ENCODE results near the gene PTPN1.

PTPN1 gene

DNA sequence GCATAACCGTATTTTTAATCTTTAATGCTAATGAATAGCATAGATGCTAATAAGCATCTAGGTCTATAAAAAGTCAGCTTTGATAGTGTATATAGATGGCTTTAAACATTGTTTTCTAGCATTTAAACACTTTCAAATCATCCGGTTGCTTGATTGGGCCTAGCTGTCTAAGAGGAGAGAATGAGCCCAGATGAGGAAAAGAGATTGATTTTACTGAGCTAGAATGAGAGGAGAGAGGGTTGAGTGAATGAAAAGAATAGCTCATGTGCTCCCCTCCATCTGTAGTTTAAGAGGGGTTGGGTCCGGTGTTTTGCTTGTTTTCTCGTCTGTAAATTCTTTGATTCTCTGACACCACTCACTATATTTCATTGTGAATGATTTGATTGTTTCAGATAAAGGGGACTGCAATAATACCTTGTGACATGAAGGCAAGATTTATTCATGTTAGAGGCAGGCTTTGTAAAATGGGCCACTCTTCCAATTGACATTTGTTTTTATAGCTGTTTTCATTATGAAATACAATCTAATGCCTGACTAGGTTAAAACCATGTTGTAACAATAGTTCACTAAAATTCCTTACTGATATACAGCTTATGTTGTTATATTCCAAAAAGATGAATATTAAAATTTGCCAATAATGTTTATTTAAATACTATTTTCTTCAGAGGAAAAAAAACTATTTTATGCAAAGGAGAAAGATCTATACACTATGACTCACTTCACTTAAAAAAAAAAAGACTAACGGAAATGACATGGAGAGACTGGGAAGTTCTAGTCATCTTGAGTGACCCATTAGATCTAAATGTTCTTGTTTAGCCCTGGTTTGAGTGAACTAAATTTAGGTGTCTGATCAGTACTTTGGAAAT is 3.2 kb downstream of the PTPN1 start:
- Histone ChIP-seq H3K27me3 (replicated peaks; ENCODE audit: control insufficient read depth, insufficient read depth, low read length) (no peaks in the 10 kb centered on the region), H3K36me3 (ENCODE audit: control insufficient read depth, insufficient read depth, low read length) (no peaks in the 10 kb centered on the region), H3K4me3 (replicated peaks; ENCODE audit: low read depth, low read length) (peak overlapping the region; percentile 83)
- TF ChIP-seq, protein P1, sequence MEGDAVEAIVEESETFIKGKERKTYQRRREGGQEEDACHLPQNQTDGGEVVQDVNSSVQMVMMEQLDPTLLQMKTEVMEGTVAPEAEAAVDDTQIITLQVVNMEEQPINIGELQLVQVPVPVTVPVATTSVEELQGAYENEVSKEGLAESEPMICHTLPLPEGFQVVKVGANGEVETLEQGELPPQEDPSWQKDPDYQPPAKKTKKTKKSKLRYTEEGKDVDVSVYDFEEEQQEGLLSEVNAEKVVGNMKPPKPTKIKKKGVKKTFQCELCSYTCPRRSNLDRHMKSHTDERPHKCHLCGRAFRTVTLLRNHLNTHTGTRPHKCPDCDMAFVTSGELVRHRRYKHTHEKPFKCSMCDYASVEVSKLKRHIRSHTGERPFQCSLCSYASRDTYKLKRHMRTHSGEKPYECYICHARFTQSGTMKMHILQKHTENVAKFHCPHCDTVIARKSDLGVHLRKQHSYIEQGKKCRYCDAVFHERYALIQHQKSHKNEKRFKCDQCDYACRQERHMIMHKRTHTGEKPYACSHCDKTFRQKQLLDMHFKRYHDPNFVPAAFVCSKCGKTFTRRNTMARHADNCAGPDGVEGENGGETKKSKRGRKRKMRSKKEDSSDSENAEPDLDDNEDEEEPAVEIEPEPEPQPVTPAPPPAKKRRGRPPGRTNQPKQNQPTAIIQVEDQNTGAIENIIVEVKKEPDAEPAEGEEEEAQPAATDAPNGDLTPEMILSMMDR (IDR thresholded peaks at IDR 0.05; ENCODE audit: insufficient read depth, low read length, poor library complexity, severe bottlenecking), result no peak
- DNase-seq (ENCODE audit: extremely low read depth, insufficient read length), result no peak

DNA sequence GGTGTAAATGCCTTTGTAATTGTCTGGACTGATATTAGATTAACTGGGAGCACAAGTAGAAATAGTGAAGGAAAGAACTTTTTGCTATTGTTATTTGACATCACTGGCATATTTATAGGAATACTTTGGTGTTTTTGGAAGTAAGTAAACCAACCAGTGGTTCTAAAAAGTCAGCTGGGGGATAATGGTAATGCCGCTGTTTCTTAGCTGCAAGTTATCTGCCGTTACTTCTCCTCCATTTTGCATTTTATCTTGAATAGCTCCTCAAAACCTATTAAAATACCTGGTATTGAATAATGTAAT is 3.8 kb downstream of the PTPN1 start:
- Histone ChIP-seq H3K36me3 (ENCODE audit: control insufficient read depth, insufficient read depth, low read length) (no peaks in the 10 kb centered on the region), H3K27me3 (replicated peaks; ENCODE audit: control insufficient read depth, insufficient read depth, low read length) (no peaks in the 10 kb centered on the region), H3K4me3 (replicated peaks; ENCODE audit: low read depth, low read length) (peak overlapping the region; percentile 83)
- DNase-seq (ENCODE audit: extremely low read depth, insufficient read length), result no peak
- TF ChIP-seq, protein P1 (IDR thresholded peaks at IDR 0.05; ENCODE audit: insufficient read depth, low read length, poor library complexity, severe bottlenecking), result no peak

DNA sequence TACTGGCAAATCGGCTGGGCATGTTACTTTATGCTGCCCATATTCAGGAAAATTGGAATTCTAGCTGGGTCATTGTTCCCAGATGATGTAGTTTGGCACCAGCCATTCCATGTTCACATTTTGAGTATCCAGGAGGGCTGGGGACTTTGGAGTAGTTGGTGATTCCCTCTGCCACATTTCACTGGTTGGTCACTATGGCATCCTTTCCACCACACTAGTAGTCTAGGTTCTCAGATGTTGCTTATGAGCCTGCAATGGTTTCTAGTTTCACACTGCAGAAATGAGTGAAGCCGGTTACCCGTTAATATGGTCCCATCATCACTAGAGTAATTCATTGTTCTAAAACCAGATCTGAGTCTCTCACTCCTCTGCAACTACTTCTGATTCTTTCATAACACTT is 4.6 kb downstream of the PTPN1 start:
- TF ChIP-seq, protein P1 (IDR thresholded peaks at IDR 0.05; ENCODE audit: insufficient read depth, low read length, poor library complexity, severe bottlenecking), result no peak
- no peaks in the 10 kb centered on the region for H3K36me3 ChIP-seq (ENCODE audit: control insufficient read depth, insufficient read depth, low read length)
- H3K4me3 ChIP-seq (replicated peaks; ENCODE audit: low read depth, low read length), result peak overlapping the region; percentile 83
- DNase-seq (ENCODE audit: extremely low read depth, insufficient read length), result no peak
- H3K27me3 ChIP-seq (replicated peaks; ENCODE audit: control insufficient read depth, insufficient read depth, low read length), result no peaks in the 10 kb centered on the region

DNA sequence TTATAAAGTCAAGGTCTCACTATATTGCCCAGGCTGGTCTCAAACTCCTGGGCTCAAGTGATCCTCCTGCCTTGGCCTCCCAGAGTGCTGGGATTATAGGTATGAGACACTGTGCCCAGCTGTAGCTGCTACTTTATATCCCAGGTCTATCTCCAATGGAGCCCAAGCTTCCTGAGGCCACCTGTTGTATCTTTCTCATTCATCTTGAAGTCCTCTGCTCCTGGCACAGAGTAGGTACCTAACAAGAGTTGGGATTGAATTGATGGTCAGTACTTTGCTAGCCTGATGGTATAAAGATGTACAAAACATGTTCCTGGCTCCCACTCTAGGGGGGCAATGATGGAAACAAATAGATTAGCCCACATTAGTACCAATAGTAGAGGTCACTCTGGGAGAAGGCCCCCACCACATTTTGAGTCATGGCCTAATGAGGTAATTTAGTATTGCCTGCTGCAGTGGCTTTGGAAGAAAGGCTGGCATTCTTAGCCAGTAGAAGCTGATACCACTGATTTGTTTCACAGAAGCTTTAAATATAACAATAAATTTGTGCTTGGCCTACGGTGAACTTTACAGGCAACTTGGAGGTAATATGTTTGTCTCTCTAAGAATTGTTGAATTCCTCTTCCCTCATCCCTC is 5.4 kb downstream of the PTPN1 start:
- TF ChIP-seq, protein P1 (IDR thresholded peaks at IDR 0.05; ENCODE audit: insufficient read depth, low read length, poor library complexity, severe bottlenecking), result no peak
- peak overlapping the region; percentile 50 for H3K4me3 ChIP-seq (replicated peaks; ENCODE audit: low read depth, low read length)
- no peaks in the 10 kb centered on the region for H3K36me3 ChIP-seq (ENCODE audit: control insufficient read depth, insufficient read depth, low read length)
- no peaks in the 10 kb centered on the region for H3K27me3 ChIP-seq (replicated peaks; ENCODE audit: control insufficient read depth, insufficient read depth, low read length)
- DNase-seq (ENCODE audit: extremely low read depth, insufficient read length), result no peak

DNA sequence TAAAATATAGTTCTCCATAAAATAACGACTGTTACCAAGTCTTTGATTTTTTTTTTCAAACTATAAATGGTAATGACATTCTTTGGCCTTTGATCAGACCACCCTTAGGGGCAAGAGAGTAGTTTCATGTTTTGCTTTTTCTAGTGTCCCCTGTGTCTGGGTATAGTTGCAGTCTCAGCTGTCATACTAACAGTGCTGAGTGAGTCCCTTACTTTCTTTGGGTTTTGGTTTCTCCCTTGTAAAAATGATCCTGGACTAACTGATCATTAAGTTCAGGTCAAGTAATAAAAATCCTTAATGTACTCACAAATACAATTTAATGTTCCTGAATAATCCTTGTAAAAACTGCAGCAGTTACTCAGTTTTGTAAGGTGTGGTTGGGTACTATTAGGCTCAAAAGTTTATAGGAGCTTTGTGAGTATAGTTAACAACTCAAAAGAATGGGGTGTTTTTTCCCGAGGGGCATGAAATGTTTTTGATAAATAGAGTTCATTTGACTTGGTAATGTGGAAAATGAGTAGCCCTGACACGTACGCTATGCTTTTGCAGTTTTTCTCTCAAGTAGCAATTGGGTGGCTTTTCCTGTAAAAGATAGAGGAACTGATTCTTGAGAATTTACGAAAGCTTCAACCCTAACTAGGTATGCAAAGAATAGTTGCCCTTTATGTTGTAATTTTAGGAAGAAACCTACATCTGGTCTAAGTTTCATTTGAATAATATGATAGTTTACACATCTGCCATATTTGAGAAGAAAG is 6.2 kb downstream of the PTPN1 start:
- Histone ChIP-seq H3K27me3 (replicated peaks; ENCODE audit: control insufficient read depth, insufficient read depth, low read length) (no peaks in the 10 kb centered on the region), H3K36me3 (ENCODE audit: control insufficient read depth, insufficient read depth, low read length) (peaks cover 2% of the 10 kb centered on the region; the same call in 1 of the 2 replicates), H3K4me3 (replicated peaks; ENCODE audit: low read depth, low read length) (peak overlapping the region; percentile 50)
- peak; percentile 69 for DNase-seq (ENCODE audit: extremely low read depth, insufficient read length)
- TF ChIP-seq, protein P1 (IDR thresholded peaks at IDR 0.05; ENCODE audit: insufficient read depth, low read length, poor library complexity, severe bottlenecking), result no peak

Data from GM06990 (cell line).